COLO829 (cell line): ENCODE data around the gene NRL.

Experiments used
- DNase-seq: peaks from one replicate; pipeline ENCODE4 v3.0.0; 2012; ENCODE audit warnings: low spot score

NRL gene

GRCh38 chr14:24065408-24065807 is 49.3 kb downstream of the NRL start:
- no peak for DNase-seq

GRCh38 chr14:24064856-24065255 is 49.9 kb downstream of the NRL start:
- DNase-seq, result no peak

- DNase-seq, result no peak
Observed at GRCh38 chr14:24064091-24064795, 50.5 kb downstream of the NRL start.

- no peak for DNase-seq
Observed at GRCh38 chr14:24063263-24063836, 51.4 kb downstream of the NRL start.

- DNase-seq, result no peak
Observed at GRCh38 chr14:24062216-24062980, 52.4 kb downstream of the NRL start.

- no peak for DNase-seq
Observed at GRCh38 chr14:24060984-24061913, 53.5 kb downstream of the NRL start.

GRCh38 chr14:24060443-24060842 is 54.3 kb downstream of the NRL start:
- DNase-seq, result no peak

- no peak for DNase-seq
Observed at GRCh38 chr14:24059841-24060388, 54.8 kb downstream of the NRL start.

- no peak for DNase-seq
Observed at GRCh38 chr14:24058951-24059475, 55.7 kb downstream of the NRL start.

- peak; percentile 45 for DNase-seq
Observed at GRCh38 chr14:24058260-24058950, 56.3 kb downstream of the NRL start.

- DNase-seq, result no peak
Observed at GRCh38 chr14:24057867-24058259, 56.9 kb downstream of the NRL start.

- no peak for DNase-seq
Observed at GRCh38 chr14:24057271-24057670, 57.5 kb downstream of the NRL start.

- no peak for DNase-seq
Observed at GRCh38 chr14:24056800-24057184, 58.0 kb downstream of the NRL start.

GRCh38 chr14:24055971-24056799 is 58.6 kb downstream of the NRL start:
- no peak for DNase-seq

GRCh38 chr14:24054646-24055045 is 60.1 kb downstream of the NRL start:
- no peak for DNase-seq

- no peak for DNase-seq
Observed at GRCh38 chr14:24054324-24054641, 60.5 kb downstream of the NRL start.

GRCh38 chr14:24053548-24054323 is 61.0 kb downstream of the NRL start:
- DNase-seq, result no peak

- DNase-seq, result no peak
Observed at GRCh38 chr14:24052656-24053547, 61.8 kb downstream of the NRL start.
